Spleen (tissue), 7 donors: Measurements from ENCODE around the gene SNX13.

Experiments used
- POLR2A ChIP-seq, 3 donors: fragments of 450-650 bp; IDR thresholded peaks; one replicate each; pipeline ENCODE4 v1.5.1; 2017; ENCODE audit warnings: antibody characterized with exemption in 3 of 3, mild to moderate bottlenecking in 1 of 3
- POLR2AphosphoS5 ChIP-seq, 3 donors: sonication (generic); formaldehyde crosslinking; IDR thresholded peaks; one replicate each; pipeline ENCODE4 v1.5.1; 2017; ENCODE audit warnings: antibody characterized with exemption in 3 of 3
- TF ChIP-seq, protein P1 (sequence below), 11 experiments: fragments of 200-600 bp in 7 of 11; fragments of 450-650 bp in 4 of 11; sonication (generic) in 4 of 11; IDR thresholded peaks in 8 of 11; conservative IDR thresholded peaks in 3 of 11; 1 replicate in 7 of 11; 2 replicates in 4 of 11; pipeline versions ENCODE4 v1.4.0 to v1.8.0; 2016 to 2021; ENCODE audit warnings: antibody characterized with exemption in 11 of 11, inconsistent platforms in 4 of 11, mild to moderate bottlenecking in 1 of 11
- donor health status: DM: no; HTN: no; CAD: no; lungs with moderate emphysema.
- donor health status: DM: no; HTN: no; CAD: no.
- donor health status: DM: no; HTN: no; CAD: no.

- TF ChIP-seq POLR2A (IDR thresholded peaks at IDR 0.05) (no peak), POLR2AphosphoS5 (IDR thresholded peaks at IDR 0.05) (no peak)
- TF ChIP-seq, protein P1, sequence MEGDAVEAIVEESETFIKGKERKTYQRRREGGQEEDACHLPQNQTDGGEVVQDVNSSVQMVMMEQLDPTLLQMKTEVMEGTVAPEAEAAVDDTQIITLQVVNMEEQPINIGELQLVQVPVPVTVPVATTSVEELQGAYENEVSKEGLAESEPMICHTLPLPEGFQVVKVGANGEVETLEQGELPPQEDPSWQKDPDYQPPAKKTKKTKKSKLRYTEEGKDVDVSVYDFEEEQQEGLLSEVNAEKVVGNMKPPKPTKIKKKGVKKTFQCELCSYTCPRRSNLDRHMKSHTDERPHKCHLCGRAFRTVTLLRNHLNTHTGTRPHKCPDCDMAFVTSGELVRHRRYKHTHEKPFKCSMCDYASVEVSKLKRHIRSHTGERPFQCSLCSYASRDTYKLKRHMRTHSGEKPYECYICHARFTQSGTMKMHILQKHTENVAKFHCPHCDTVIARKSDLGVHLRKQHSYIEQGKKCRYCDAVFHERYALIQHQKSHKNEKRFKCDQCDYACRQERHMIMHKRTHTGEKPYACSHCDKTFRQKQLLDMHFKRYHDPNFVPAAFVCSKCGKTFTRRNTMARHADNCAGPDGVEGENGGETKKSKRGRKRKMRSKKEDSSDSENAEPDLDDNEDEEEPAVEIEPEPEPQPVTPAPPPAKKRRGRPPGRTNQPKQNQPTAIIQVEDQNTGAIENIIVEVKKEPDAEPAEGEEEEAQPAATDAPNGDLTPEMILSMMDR (IDR thresholded peaks at IDR 0.05 in 8 of 11, conservative IDR thresholded peaks at IDR 0.05 in 3 of 11), result no peak
These were observed 107.4 kb downstream of the SNX13 start for GRCh38 chr7:17832820-17833355.
